ENCODE results near the gene EFCAB6. TPM values are rescaled to one million over a fixed set of nuclear protein-coding genes. Genes with fewer than 3 reads are reported as not detected.

EFCAB6 gene
- total and polyA plus RNA-seq, 10 of the 15 experiments (the other 5 are each of a cell fraction or from before 2014, with no cell fraction given), result 0.05 to 0.42 (median 0.19) TPM

DNA sequence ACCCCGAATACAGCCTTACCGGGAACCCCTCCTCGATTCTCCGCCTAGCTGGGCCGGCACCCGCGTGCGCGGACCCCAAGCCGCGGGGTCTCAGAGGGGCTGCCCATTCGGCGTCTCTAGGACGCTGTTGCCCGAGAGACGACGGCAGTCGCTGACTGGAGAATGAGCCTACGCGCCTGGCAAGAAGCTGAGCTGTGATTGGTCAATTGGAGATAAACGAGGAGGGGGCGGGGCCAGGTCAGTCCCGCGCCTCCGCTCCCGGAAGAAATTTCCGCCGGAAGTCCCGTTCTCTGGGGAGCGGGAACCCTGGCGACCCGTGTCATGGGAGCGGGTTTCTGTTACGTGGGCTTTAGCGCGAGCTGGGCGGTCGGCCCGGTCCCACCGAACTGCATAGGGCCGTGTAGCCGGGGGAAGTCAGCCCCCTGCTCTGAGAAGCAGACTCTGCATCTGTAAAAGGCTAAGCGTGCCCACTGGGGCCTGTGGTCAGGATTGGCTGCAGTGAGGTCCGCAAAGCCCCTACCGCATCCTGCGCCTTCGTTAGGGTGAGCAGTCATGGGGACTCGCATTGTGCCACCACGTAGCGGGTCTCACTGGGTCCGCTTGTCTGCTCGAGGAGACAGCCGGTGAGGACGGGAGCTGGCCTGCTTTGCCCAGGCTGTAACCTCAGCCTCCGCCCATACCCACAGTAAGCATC, at the start of gene EFCAB6 (continued):
- TF ChIP-seq, protein P1, sequence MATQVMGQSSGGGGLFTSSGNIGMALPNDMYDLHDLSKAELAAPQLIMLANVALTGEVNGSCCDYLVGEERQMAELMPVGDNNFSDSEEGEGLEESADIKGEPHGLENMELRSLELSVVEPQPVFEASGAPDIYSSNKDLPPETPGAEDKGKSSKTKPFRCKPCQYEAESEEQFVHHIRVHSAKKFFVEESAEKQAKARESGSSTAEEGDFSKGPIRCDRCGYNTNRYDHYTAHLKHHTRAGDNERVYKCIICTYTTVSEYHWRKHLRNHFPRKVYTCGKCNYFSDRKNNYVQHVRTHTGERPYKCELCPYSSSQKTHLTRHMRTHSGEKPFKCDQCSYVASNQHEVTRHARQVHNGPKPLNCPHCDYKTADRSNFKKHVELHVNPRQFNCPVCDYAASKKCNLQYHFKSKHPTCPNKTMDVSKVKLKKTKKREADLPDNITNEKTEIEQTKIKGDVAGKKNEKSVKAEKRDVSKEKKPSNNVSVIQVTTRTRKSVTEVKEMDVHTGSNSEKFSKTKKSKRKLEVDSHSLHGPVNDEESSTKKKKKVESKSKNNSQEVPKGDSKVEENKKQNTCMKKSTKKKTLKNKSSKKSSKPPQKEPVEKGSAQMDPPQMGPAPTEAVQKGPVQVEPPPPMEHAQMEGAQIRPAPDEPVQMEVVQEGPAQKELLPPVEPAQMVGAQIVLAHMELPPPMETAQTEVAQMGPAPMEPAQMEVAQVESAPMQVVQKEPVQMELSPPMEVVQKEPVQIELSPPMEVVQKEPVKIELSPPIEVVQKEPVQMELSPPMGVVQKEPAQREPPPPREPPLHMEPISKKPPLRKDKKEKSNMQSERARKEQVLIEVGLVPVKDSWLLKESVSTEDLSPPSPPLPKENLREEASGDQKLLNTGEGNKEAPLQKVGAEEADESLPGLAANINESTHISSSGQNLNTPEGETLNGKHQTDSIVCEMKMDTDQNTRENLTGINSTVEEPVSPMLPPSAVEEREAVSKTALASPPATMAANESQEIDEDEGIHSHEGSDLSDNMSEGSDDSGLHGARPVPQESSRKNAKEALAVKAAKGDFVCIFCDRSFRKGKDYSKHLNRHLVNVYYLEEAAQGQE (IDR thresholded peaks at IDR 0.05; ENCODE audit: low read depth, low read length), result no peak
- TF ChIP-seq SPI1 (IDR thresholded peaks at IDR 0.05; ENCODE audit: borderline replicate concordance, insufficient read depth, low read depth, low read length) (no peak), BRCA1 (IDR thresholded peaks at IDR 0.05; ENCODE audit: low read depth, low read length) (no peak), FOXK2 (IDR thresholded peaks at IDR 0.05) (no peak), NFIC (IDR thresholded peaks at IDR 0.05; ENCODE audit: low read depth, low read length) (no peak), SREBF2 (IDR thresholded peaks at IDR 0.05; ENCODE audit: low read length) (peak; percentile 39; the same call in 1 of the 2 replicates), DPF2 (IDR thresholded peaks at IDR 0.05) (peak; percentile 76; the same call in 1 of the 2 replicates), TCF3 (IDR thresholded peaks at IDR 0.05; ENCODE audit: borderline replicate concordance, insufficient read depth, low read depth, low read length) (no peak), CREB1 (IDR thresholded peaks at IDR 0.05; ENCODE audit: low read depth) (peak; percentile 56; the same call in 1 of the 2 replicates), ETV6 (conservative IDR thresholded peaks at IDR 0.05 in 1 of 2, IDR thresholded peaks at IDR 0.05 in 1 of 2; ENCODE audit: borderline replicate concordance in 1 of 2, low read depth in 1 of 2) (no peak; a peak in 1 of 4 replicates), TCF7 (IDR thresholded peaks at IDR 0.05; ENCODE audit: borderline replicate concordance) (no peak), ZNF217 (IDR thresholded peaks at IDR 0.05) (no peak), SRF (IDR thresholded peaks at IDR 0.05; ENCODE audit: low read depth in 2 of 2, low read length in 2 of 2) (peak in 1 of 2 experiments; percentile 25; a peak in 1 of 4 replicates)
- TF ChIP-seq, protein P2, sequence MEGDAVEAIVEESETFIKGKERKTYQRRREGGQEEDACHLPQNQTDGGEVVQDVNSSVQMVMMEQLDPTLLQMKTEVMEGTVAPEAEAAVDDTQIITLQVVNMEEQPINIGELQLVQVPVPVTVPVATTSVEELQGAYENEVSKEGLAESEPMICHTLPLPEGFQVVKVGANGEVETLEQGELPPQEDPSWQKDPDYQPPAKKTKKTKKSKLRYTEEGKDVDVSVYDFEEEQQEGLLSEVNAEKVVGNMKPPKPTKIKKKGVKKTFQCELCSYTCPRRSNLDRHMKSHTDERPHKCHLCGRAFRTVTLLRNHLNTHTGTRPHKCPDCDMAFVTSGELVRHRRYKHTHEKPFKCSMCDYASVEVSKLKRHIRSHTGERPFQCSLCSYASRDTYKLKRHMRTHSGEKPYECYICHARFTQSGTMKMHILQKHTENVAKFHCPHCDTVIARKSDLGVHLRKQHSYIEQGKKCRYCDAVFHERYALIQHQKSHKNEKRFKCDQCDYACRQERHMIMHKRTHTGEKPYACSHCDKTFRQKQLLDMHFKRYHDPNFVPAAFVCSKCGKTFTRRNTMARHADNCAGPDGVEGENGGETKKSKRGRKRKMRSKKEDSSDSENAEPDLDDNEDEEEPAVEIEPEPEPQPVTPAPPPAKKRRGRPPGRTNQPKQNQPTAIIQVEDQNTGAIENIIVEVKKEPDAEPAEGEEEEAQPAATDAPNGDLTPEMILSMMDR (IDR thresholded peaks at IDR 0.05 in 2 of 3, conservative IDR thresholded peaks at IDR 0.05 in 1 of 3; ENCODE audit: control insufficient read depth in 2 of 3, extremely low read depth in 1 of 3, insufficient read depth in 1 of 3, low read depth in 3 of 3, low read length in 3 of 3), result no peak
- TF ChIP-seq, protein P3, sequence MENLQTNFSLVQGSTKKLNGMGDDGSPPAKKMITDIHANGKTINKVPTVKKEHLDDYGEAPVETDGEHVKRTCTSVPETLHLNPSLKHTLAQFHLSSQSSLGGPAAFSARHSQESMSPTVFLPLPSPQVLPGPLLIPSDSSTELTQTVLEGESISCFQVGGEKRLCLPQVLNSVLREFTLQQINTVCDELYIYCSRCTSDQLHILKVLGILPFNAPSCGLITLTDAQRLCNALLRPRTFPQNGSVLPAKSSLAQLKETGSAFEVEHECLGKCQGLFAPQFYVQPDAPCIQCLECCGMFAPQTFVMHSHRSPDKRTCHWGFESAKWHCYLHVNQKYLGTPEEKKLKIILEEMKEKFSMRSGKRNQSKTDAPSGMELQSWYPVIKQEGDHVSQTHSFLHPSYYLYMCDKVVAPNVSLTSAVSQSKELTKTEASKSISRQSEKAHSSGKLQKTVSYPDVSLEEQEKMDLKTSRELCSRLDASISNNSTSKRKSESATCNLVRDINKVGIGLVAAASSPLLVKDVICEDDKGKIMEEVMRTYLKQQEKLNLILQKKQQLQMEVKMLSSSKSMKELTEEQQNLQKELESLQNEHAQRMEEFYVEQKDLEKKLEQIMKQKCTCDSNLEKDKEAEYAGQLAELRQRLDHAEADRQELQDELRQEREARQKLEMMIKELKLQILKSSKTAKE (IDR thresholded peaks at IDR 0.05; ENCODE audit: low read depth, poor library complexity, severe bottlenecking), result no peak
- TF ChIP-seq, protein P4, sequence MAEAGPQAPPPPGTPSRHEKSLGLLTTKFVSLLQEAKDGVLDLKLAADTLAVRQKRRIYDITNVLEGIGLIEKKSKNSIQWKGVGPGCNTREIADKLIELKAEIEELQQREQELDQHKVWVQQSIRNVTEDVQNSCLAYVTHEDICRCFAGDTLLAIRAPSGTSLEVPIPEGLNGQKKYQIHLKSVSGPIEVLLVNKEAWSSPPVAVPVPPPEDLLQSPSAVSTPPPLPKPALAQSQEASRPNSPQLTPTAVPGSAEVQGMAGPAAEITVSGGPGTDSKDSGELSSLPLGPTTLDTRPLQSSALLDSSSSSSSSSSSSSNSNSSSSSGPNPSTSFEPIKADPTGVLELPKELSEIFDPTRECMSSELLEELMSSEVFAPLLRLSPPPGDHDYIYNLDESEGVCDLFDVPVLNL (IDR thresholded peaks at IDR 0.05; ENCODE audit: low read depth, low read length), result peak; percentile 68; the same call in 1 of the 2 replicates
- TF ChIP-seq, protein P5, sequence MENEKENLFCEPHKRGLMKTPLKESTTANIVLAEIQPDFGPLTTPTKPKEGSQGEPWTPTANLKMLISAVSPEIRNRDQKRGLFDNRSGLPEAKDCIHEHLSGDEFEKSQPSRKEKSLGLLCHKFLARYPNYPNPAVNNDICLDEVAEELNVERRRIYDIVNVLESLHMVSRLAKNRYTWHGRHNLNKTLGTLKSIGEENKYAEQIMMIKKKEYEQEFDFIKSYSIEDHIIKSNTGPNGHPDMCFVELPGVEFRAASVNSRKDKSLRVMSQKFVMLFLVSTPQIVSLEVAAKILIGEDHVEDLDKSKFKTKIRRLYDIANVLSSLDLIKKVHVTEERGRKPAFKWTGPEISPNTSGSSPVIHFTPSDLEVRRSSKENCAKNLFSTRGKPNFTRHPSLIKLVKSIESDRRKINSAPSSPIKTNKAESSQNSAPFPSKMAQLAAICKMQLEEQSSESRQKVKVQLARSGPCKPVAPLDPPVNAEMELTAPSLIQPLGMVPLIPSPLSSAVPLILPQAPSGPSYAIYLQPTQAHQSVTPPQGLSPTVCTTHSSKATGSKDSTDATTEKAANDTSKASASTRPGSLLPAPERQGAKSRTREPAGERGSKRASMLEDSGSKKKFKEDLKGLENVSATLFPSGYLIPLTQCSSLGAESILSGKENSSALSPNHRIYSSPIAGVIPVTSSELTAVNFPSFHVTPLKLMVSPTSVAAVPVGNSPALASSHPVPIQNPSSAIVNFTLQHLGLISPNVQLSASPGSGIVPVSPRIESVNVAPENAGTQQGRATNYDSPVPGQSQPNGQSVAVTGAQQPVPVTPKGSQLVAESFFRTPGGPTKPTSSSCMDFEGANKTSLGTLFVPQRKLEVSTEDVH (IDR thresholded peaks at IDR 0.05; ENCODE audit: low read depth, partially characterized antibody), result peak; percentile 84

Data from GM12878 (cell line).